ENCODE data around the gene SBNO2. TPM values are rescaled to one million over a fixed set of nuclear protein-coding genes. Genes with fewer than 3 reads are reported as not detected.

Gene SBNO2
- polyA plus RNA-seq, 1 experiment, result 9.9 TPM

- Histone ChIP-seq H3K27ac (ENCODE audit: low read depth, low read length) (no peak overlapping the region), H3K27me3 (ENCODE audit: control insufficient read depth, insufficient read depth, low read length) (peaks cover 10% of the 10 kb centered on the region), H3K4me3 (ENCODE audit: low read depth, low read length) (no peak overlapping the region), H3K9me3 (ENCODE audit: control insufficient read depth, insufficient read depth, low read length) (peaks cover 3% of the 10 kb centered on the region; the same call in 1 of the 2 replicates)
- CTCF ChIA-PET, result interaction anchor here (1.1 kb wide), 1 partner anchor 9 kb away, joined by 3 read pairs; no protein-coding TSS in a partner anchor
- POLR2A ChIA-PET, result interaction anchor here (0.6 to 1.2 kb wide), 2 partner anchors 10 to 1083 kb away, joined by 3 to 4 read pairs; no protein-coding TSS in a partner anchor
- no peak for TF ChIP-seq CTCF (IDR thresholded peaks at IDR 0.05; ENCODE audit: low read depth, low read length)
- DNase-seq (ENCODE audit: low read depth, low spot score), result no peak
Measured at GRCh38 chr19:1074544-1075283, 99.4 kb downstream of the SBNO2 start.

- Histone ChIP-seq H3K9me3 (ENCODE audit: control insufficient read depth, insufficient read depth, low read length) (peaks cover 2% of the 10 kb centered on the region; the same call in 1 of the 2 replicates), H3K4me3 (ENCODE audit: low read depth, low read length) (no peak overlapping the region), H3K27ac (ENCODE audit: low read depth, low read length) (no peak overlapping the region), H3K27me3 (ENCODE audit: control insufficient read depth, insufficient read depth, low read length) (peaks cover 16% of the 10 kb centered on the region)
- CTCF ChIA-PET, result no interaction called here
- POLR2A ChIA-PET, result interaction anchor here (0.8 kb wide), 1 partner anchor 98 kb away, joined by 3 read pairs; no protein-coding TSS in a partner anchor
- no peak for TF ChIP-seq CTCF (IDR thresholded peaks at IDR 0.05; ENCODE audit: low read depth, low read length)
- no peak for DNase-seq (ENCODE audit: low read depth, low spot score)
Measured at GRCh38 chr19:1073956-1074517, 100.0 kb downstream of the SBNO2 start.

- Histone ChIP-seq H3K27me3 (ENCODE audit: control insufficient read depth, insufficient read depth, low read length) (peaks cover 22% of the 10 kb centered on the region), H3K9me3 (ENCODE audit: control insufficient read depth, insufficient read depth, low read length) (peaks cover 2% of the 10 kb centered on the region; the same call in 1 of the 2 replicates), H3K4me3 (ENCODE audit: low read depth, low read length) (no peak overlapping the region), H3K27ac (ENCODE audit: low read depth, low read length) (no peak overlapping the region)
- no peak for TF ChIP-seq CTCF (IDR thresholded peaks at IDR 0.05; ENCODE audit: low read depth, low read length)
- POLR2A ChIA-PET, result interaction anchor here (0.5 to 0.8 kb wide), 2 partner anchors 34 to 99 kb away, joined by 3 read pairs; no protein-coding TSS in a partner anchor
- CTCF ChIA-PET, result no interaction called here
- DNase-seq (ENCODE audit: low read depth, low spot score), result no peak
Measured at GRCh38 chr19:1073063-1073955, 100.8 kb downstream of the SBNO2 start.

GRCh38 chr19:1072371-1073015 is 101.6 kb downstream of the SBNO2 start:
- no peak for TF ChIP-seq CTCF (IDR thresholded peaks at IDR 0.05; ENCODE audit: low read depth, low read length)
- ChIA-PET CTCF (no interaction called here), POLR2A (interaction anchor here (0.5 to 0.6 kb wide), 2 partner anchors 15 to 35 kb away, joined by 3 to 5 read pairs; no protein-coding TSS in a partner anchor)
- no peak overlapping the region for H3K27ac ChIP-seq (ENCODE audit: low read depth, low read length)
- H3K27me3 ChIP-seq (ENCODE audit: control insufficient read depth, insufficient read depth, low read length), result peaks cover 24% of the 10 kb centered on the region
- peaks cover 2% of the 10 kb centered on the region; the same call in 1 of the 2 replicates for H3K9me3 ChIP-seq (ENCODE audit: control insufficient read depth, insufficient read depth, low read length)
- no peak overlapping the region for H3K4me3 ChIP-seq (ENCODE audit: low read depth, low read length)
- DNase-seq (ENCODE audit: low read depth, low spot score), result no peak
